Ovary (tissue), 9 donors: Measurements from ENCODE around the gene ATG9B. TPM values are rescaled to one million over a fixed set of nuclear protein-coding genes. Genes with fewer than 3 reads are reported as not detected.

ENCODE experiments used
- DNase-seq, 5 donors: peaks; one replicate each; pipeline ENCODE4 v3.0.0-alpha.2; 2019 to 2020
- H3K27ac ChIP-seq, 2 donors: fragments of 200-600 bp; one replicate each; pipeline versions ENCODE4 v1.5.1 to v1.8.0; 2019 to 2022
- H3K27me3 ChIP-seq: fragments of 200-600 bp; one replicate; pipeline ENCODE4 v1.8.0; 2022
- H3K36me3 ChIP-seq: fragments of 200-600 bp; sonication (generic); one replicate; pipeline ENCODE4 v1.5.1; 2019
- H3K4me1 ChIP-seq: one replicate; pipeline ENCODE4 v1.8.1; 2013; ENCODE audit warnings: mild to moderate bottlenecking, moderate library complexity; ENCODE audit not compliant: insufficient read depth
- H3K4me3 ChIP-seq: fragments of 200-600 bp; sonication (generic); one replicate; pipeline ENCODE4 v1.5.1; 2017
- H3K9me3 ChIP-seq, 2 donors: fragments of 200-600 bp in 1 of 2; sonication (generic) in 1 of 2; one replicate each; pipeline versions ENCODE4 v1.5.1 to v1.8.1; 2013 to 2019; ENCODE audit warnings: mild to moderate bottlenecking in 1 of 2, moderate library complexity in 1 of 2
- CTCF ChIP-seq, 3 donors: fragments of 450-650 bp in 2 of 3; fragments of 200-600 bp in 1 of 3; IDR thresholded peaks; one replicate each; pipeline versions ENCODE4 v1.5.1 to v1.8.0; 2016 to 2022; ENCODE audit warnings: antibody characterized with exemption in 3 of 3, mild to moderate bottlenecking in 1 of 3
- EP300 ChIP-seq: sonication (generic); formaldehyde crosslinking; IDR thresholded peaks from one replicate; pipeline ENCODE4 v1.6.1; 2017; ENCODE audit warnings: antibody characterized with exemption
- POLR2A ChIP-seq: fragments of 450-650 bp; IDR thresholded peaks from one replicate; pipeline ENCODE4 v1.6.1; 2017; ENCODE audit warnings: antibody characterized with exemption, mild to moderate bottlenecking, moderate library complexity
- WGBS, 3 donors: extraction: QIAGEN DNeasy Blood & Tissue Kit in 1 of 3; methylation state at CpG; one replicate each; pipeline versions ENCODE4 v1.1.5 to v1.1.7; 2013 to 2017; 5-methylcytosine and 5-hydroxymethylcytosine counted together
- intact Hi-C, 4 donors: fragments of 100-400 bp; cut with DNase I; formaldehyde crosslinking; loops; one replicate each; pipeline versions ENCODE4 v1.11.0 to v1.15.1; 2022 to 2023
- polyA plus RNA-seq, 2 donors: library from polyadenylated mRNA; stranded (reverse); fragments of 200-250 nt in 1 of 2; fragments of 350-450 nt in 1 of 2; fragmentation: Illumina TruSeq in 1 of 2; extraction: RNeasy Lipid Tissue Mini Kit (QIAGEN cat#74804) in 1 of 2; gene quantifications; one replicate each; pipeline ENCODE4 v1.2.3, GENCODE V29; 2013 to 2014
- total RNA-seq, 7 donors: library from RNA; depleted of rRNA in 2 of 7; stranded (reverse); fragments of >200 nt in 2 of 7; fragmentation: NEBNext Ultra II Directional in 3 of 7; extraction: Animal tissue kit (Norgen Biotek cat#: 25700) in 3 of 7; gene quantifications; one replicate each; pipeline versions ENCODE4 v1.1.0 to v1.2.4, GENCODE V29; 2016 to 2023
- donor health status: DM: no; HTN: no; CAD: no; lungs with moderate emphysema.
- donor health status: DM: no; HTN: no; CAD: no.
- donor health status: Bipolar disorder and iron deficiency.
- donor health status: DM: yes; HTN: yes; CAD: no.
- donor health status: DM: no; HTN: no; CAD: no.
- donor health status: DM: yes; HTN: yes; CAD: no.

ATG9B gene
- total and polyA plus RNA-seq, 9 donors, result 0.03 to 1.0 (median 0.35) TPM

- H3K27me3 ChIP-seq, result no peaks in the 10 kb centered on the region
- intact Hi-C loops, result no loop called here
- H3K4me3 ChIP-seq, result no peak overlapping the region
- WGBS, 3 donors, result 19 to 22% (median 20%) methylated on average over 3 of the region's 3 CpGs
- no peak overlapping the region for H3K27ac ChIP-seq
- no peak for TF ChIP-seq EP300
- no peak for TF ChIP-seq POLR2A
- TF ChIP-seq CTCF (IDR thresholded peaks at IDR 0.05), result no peak
- H3K36me3 ChIP-seq, result no peaks in the 10 kb centered on the region
- DNase-seq, result no peak
- peaks cover 11% of the 10 kb centered on the region for H3K4me1 ChIP-seq
- H3K9me3 ChIP-seq, result no peaks in the 10 kb centered on the region
Observed at GRCh38 chr7:150982351-150982750, 41.9 kb downstream of the ATG9B start.

GRCh38 chr7:150981644-150982043, 42.6 kb downstream of the ATG9B start:
- Histone ChIP-seq H3K27ac (no peak overlapping the region), H3K9me3 (no peaks in the 10 kb centered on the region), H3K4me3 (no peak overlapping the region), H3K36me3 (no peaks in the 10 kb centered on the region), H3K27me3 (no peaks in the 10 kb centered on the region), H3K4me1 (peaks cover 13% of the 10 kb centered on the region)
- 38 to 56% (median 55%) methylated on average over 5 to 6 of the region's 6 CpGs for WGBS, 3 donors
- no peak for TF ChIP-seq CTCF (IDR thresholded peaks at IDR 0.05)
- no peak for TF ChIP-seq EP300
- no peak for TF ChIP-seq POLR2A
- intact Hi-C loops, result no loop called here
- no peak for DNase-seq

- Histone ChIP-seq H3K27ac (no peak overlapping the region), H3K36me3 (no peaks in the 10 kb centered on the region), H3K4me3 (no peak overlapping the region), H3K27me3 (no peaks in the 10 kb centered on the region), H3K9me3 (no peaks in the 10 kb centered on the region), H3K4me1 (peaks cover 13% of the 10 kb centered on the region)
- no peak for TF ChIP-seq CTCF (IDR thresholded peaks at IDR 0.05)
- no peak for TF ChIP-seq POLR2A
- no peak for TF ChIP-seq EP300
- no peak for DNase-seq
- intact Hi-C loops, result no loop called here
- WGBS, 3 donors, result 13 to 23% (median 20%) methylated on average over 2 of the region's 2 CpGs
Observed at GRCh38 chr7:150980663-150981062, 43.6 kb downstream of the ATG9B start.

GRCh38 chr7:150979713-150980390, 44.4 kb downstream of the ATG9B start:
- TF ChIP-seq EP300 (no peak), POLR2A (no peak), CTCF (IDR thresholded peaks at IDR 0.05) (no peak)
- no peaks in the 10 kb centered on the region for H3K36me3 ChIP-seq
- intact Hi-C loops, result loop anchor here in 1 of 4 donors (10.0 kb wide), 1 partner anchor 195 kb away; no protein-coding TSS in a partner anchor
- DNase-seq, result no peak
- H3K4me3 ChIP-seq, result no peak overlapping the region
- H3K4me1 ChIP-seq, result peaks cover 13% of the 10 kb centered on the region
- no peaks in the 10 kb centered on the region for H3K9me3 ChIP-seq
- H3K27ac ChIP-seq, result no peak overlapping the region
- WGBS, 3 donors, result 22 to 25% (median 24%) methylated on average over 7 of the region's 7 CpGs
- no peaks in the 10 kb centered on the region for H3K27me3 ChIP-seq
